ENCODE data around the gene MON2.
A peak's percentile ranks its signal among the peaks of the same experiment; 100 is the strongest.
"Not testable (repeated sequence)": the region's sequence is repeated elsewhere in the genome, so short reads cannot be mapped to it uniquely, and the experiment has no call there.

Gene MON2

DNA sequence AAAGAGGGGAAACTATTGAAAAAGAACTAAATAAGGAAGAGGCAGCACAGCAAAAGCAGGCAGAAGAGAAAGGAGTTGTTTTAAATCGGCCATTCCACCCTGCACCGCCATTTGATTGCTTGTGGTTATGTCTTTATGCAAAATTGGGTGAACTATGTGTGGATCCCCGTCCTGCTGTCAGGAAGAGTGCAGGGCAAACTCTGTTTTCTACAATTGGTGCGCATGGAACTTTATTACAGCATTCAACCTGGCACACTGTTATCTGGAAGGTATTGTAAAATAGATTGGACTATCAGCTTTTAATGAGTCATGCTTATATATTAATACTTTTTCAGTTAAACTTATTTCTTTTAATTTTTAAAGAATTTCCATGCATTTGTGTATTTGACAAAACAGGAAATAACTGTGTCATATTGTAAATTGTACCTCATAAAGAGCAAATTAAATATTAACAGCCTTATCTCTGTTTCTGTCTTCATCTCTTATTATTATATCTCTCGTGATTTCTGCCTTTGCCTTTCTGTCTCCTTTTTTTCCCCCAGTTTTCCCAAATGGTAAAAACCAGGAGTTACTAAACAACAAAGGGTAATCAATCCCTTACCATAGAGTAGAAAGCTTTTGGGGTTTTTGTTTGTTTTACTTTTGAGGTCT lies 86.4 kb downstream of the MON2 start:
- no peak for DNase-seq

DNA sequence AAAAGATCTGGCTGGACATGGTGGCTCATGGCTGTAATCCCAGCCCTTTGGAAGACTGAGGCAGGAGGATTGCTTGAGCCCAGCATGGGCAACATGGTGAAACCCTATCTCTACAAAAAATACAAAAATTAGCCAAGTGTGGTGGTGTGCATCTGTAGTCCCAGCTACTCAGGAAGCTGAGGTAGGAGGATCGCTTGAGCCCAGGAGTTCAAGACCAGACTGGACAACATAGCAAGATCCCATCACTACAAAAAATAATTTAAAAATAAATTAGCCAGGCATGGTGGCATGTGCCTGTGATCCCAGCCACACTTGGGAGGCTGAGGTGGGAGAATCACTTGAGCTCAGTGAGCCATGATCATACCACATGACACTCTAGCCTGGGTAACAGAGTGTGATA lies 92.7 kb downstream of the MON2 start:
- not testable (repeated sequence) for DNase-seq

- no peak for DNase-seq
Measured at GRCh38 chr12:62562846-62563245, 96.2 kb downstream of the MON2 start.

DNA sequence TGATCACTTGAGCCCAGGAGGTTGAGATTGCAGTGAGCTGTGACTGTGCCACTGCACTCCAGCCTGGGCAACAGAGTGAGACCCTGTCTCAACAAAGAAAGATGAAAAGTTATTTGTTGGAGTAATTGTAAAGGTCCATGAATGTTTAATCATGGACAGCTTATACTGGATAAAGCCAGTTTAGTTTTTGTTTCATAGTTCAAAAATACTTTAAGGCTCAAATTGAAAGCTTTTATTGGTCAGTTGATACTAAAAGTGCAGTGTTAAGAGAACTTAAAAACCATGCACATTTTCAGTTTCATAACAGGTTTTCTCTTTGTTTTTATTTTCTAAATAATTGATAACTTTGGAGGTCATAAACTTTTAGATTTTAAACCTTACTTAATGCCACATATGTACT lies 108.4 kb downstream of the MON2 start:
- DNase-seq, result no peak

DNA sequence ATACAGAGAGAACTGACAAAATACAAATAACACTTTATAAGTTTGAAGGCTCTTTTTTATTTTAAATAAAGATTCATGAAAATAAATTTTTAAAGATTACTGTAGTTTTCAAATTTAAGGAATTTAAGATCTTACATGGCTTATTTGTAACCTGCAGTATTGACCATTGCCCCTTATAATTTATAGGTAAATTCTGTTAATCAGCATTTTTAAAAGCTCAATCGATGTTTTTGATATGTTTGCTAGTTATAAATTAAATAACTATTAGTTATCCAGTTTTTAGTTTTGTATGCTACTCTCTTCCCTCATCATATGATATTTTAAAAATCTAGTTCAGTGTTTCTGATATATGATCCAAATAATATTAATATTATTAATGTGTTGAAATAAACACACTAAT lies 109.9 kb downstream of the MON2 start:
- DNase-seq, result no peak

GRCh38 chr12:62578726-62579125 lies 112.1 kb downstream of the MON2 start:
- DNase-seq, result no peak

GRCh38 chr12:62581288-62582064 lies 114.8 kb downstream of the MON2 start:
- no peak for DNase-seq

DNA sequence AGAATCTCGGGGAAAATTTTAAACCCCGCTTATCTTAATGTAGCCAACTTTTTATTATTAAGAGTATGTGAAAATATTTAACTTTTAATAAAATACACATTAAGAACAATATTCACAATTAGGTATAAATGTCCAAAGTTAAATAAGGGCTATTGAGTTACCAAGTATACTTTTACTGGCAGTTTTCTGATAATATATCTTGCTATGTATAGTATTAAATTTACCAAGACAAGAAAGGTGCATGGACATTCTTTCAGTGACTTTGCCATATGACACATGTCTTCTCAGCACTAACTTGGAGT lies 115.4 kb downstream of the MON2 start:
- DNase-seq, result no peak

DNA sequence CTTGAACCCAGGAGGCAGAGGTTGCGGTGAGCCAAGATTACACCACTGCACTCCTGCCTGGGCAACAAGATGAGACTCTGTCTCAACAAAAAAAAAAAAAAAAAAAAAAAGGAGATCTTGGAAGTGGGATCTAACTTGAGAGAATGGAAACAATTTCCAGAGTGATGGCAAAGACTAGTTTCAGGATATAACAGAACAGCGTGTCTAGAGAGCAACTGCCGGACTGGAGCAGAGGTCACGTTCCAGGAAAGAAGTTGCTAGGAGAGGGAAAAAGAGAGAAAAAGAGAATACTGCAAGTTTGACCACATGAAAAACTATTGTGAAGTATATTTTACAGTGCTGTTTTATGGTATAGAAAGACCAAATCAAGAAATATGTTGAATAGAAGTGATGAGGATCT lies 118.0 kb downstream of the MON2 start:
- no peak for DNase-seq

DNA sequence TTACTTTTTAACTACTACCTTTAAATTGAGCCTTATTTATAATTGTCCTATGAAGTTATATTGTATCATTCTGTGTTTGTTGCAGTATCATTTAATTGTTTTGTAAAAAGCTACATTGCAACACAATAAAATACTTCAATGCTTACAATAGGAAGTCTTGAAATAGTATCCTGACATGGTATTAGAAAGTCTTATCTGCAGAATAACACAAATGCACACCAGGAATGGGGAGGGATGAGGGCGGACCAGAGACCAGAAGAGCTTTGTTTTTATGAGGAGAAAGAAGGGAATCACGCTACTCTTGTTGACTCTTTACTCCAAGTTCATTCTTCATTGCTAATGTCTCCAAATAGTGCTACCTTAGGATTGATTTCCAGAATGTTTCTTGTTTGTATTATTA lies 120.2 kb downstream of the MON2 start:
- DNase-seq, result no peak

DNA sequence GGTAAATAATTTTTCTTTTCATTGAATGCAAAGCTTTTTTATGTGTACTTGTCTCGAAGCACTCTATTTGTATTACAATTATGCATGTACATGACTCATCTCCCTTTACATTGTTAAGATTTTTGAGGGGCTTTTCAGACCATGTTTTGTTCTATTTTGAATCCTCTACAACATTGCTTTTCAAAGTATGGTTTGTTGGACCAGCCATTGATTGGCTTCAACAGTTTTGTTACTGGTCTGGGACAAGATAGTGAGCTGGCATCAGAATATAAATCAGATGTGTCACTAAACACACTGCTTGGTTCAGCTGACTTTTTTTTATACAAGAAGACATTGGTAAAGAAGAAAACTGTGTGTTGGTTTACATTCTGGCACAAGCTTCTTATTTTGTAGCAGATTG lies 122.3 kb downstream of the MON2 start:
- DNase-seq, result no peak

DNA sequence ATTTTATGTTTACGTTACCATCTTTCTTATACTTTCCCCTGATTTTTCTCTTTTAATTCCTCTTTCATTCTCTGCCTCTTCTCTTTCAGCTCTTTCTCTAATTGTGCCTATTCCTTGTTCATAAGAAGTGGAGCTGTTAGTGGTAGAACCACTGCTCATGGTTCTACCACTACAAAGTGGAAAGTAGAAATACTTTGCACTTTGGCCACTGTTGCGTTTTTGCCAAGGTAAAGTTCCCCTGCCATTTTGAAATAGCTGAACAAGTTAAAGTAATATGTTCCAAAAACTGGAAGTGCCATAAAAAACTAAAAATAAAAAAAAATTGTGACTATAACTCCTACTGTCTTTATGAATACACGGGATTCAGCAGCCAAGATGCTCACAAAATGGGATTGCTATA lies 130.6 kb downstream of the MON2 start:
- DNase-seq, result no peak

DNA sequence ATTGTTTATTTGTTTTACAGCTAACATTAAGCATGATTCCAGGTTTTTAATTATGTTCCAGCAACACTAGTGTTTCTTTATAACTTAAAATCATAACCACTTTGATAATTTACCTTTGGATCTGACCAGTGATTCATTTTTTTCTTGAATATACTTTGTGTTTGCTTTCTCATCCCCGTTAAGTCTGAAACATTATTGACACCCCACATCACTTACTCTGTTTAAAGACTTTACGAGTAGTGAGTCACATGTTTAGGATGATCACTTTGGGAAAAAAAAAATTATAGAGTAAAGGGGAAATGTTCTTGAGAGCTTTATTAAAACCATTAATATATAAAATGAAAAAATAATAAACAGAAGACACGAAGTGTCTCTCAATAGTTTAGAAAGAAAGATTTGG lies 132.2 kb downstream of the MON2 start:
- no peak for DNase-seq

- no peak for DNase-seq
Measured at GRCh38 chr12:62599854-62600437, 133.3 kb downstream of the MON2 start.

GRCh38 chr12:62601765-62602164 lies 135.1 kb downstream of the MON2 start:
- no peak for DNase-seq

DNA sequence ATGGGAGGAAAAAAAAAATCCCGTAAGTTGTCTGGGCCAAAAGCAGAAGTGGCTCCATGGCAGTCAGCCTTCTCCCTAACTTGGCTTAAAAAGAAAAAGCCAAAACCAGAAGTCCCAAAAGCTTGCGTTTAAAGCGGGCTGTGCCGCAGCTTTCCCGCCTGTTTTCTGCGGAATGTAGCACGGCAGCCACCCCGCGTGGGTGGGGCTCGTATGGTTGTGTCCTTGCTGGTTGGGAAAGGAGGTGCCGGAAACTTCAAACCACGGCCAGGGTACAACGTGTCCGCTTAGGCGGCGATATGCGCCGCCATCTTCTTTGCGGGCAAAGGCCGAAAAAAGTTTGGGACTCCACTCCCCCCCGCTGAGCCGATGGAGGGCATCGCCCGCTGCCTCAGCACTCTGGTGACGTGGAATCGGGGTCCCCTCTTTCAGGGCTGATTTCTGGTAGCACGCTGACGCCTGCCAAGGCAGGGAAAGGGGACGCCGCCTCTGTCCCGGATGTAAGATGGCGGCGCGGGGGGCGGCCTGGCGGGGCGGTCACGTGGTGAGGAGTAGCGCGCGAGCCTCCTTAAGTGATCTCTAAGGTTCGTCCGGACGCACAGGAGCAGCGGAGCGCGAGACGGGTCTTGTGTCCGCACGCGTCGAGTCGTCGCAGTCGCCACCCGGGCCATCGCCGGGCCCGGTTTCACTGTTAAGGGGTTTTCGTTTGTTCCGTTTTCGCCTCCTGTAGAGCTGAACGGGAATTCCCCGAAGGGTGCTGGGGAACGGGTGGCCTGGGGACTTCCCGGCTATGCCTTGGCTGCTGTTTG lies 135.8 kb downstream of the MON2 start:
- peak; percentile 70 to 76 (median 75) for DNase-seq

DNA sequence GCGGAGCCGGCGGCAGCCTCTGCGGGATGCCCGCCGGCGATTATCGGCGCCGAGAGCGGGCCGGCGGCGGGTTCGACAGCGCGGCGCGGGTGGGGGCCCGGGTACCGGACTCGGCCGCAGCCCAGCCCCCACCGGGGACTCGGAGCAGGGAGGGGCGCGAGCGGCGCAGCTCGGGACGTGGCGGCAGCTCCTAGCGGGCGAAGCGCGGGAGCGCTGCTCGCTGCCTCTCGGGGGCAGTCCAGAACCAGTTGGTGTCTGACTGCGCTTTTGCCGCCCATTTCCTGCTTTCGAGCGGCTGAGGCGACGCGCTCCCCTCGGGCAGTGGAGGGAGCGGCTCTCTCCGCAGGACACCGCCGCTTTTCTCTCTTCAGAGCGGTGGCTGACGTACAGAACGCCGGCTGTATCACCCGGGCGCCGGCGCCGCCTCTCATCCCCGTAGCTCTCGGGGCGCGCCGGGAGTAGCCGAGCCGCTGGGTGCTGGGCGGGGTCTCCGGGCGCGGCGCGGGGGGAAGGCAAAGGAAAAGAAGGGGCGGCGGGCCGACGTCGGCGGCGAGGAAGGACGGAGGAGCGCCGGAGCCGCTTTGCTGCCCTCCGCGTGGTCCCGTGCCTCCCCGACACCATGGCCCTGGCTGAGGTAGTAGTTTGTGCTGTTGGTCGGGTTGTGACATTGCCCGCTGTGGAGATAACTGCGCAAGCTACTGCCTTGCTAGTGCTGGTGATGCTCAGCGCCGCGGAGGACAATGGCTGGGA lies 136.6 kb downstream of the MON2 start:
- DNase-seq, result peak; percentile 68 to 73 (median 71)

- no peak for DNase-seq
Measured at GRCh38 chr12:62603811-62604098, 137.1 kb downstream of the MON2 start.

DNA sequence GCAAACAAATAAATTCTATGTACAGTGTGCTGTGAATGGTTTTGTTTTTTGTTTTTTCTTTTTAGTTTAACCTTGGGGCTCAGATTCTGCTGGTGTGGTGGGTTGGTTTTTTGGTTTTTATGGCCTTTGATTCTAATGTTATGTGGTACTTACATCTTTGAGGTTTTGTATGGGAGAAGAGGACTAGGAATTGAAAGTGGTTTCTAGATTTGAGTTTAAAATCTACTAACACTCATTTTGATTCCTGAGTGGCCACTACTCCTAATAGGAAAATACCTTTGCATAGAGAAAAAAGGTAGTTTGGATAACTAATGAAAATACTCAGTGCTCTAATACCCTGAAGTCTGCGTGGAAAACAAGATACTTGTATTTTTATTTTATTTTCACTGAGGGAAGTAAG lies 137.7 kb downstream of the MON2 start:
- DNase-seq, result no peak

DNA sequence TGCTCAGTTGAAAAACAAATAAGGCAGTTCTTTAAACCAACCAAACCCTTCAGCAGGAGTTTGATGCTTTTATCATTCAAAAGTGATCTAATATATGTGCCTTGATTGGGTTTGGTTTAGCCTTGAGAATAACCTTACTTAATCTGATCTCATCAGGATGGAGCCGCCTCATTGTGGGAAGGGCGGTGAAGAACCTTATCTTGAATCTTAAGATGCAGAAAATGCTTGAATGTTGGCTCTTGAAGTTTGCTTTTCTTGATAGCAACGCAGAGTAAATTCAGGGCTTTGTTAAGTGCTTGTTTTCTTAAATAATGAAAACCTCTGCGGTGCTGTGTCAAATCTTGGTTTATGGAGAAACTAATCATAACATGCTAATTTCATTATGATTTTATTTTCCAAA lies 138.2 kb downstream of the MON2 start:
- no peak for DNase-seq

DNA sequence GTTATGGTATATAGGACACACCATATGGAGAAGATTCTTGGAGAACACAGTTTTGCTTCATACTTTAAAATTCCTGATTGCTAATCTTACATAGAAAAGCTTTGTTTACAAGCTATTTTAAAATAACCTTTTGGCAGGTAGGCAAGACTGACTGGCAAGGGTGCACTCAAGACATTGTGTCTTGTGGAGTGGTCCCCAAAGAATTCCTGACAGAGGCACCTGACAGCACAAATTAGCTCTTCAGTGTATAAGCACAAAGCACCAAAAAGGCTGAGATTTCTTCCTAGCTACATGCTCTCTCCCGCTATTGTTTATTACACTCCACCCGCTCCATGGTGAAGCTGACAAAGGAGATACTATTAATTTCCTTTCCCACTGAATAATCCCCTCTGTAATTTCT lies 139.4 kb downstream of the MON2 start:
- no peak for DNase-seq

- DNase-seq, result no peak
Measured at GRCh38 chr12:62606654-62607053, 140.0 kb downstream of the MON2 start.

DNA sequence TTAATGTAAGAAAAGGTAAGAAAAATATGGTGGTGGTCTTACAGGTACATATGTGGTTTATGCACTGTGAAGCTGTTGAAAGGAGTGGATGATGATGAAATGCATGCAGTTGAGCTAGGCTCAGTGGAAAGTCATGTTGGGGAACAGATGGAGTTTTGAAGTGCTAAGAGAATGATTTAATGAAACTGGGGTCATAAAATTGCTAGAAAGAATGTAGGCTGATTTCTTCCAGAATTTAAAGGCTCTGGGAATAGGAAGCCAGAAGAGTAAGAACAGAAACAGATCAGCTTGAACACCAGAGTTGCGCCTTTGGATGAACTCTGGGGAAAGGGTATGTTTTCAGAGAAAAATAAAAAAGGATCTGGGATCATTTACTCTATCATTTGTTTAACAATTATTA lies 146.5 kb downstream of the MON2 start:
- DNase-seq, result no peak

Measured in activated CD4-positive, CD25-positive, alpha-beta regulatory T cell (primary cell).